GM21576 (cell line): ENCODE measurements around the gene TIAM1.

Experiments used
- ATAC-seq: cut with Tn5 transposase; IDR thresholded peaks from one replicate; pipeline ENCODE4 v1.9.1; 2021; ENCODE audit warnings: mild to moderate bottlenecking, moderate library complexity; ENCODE audit not compliant: unreplicated experiment

TIAM1 gene

DNA sequence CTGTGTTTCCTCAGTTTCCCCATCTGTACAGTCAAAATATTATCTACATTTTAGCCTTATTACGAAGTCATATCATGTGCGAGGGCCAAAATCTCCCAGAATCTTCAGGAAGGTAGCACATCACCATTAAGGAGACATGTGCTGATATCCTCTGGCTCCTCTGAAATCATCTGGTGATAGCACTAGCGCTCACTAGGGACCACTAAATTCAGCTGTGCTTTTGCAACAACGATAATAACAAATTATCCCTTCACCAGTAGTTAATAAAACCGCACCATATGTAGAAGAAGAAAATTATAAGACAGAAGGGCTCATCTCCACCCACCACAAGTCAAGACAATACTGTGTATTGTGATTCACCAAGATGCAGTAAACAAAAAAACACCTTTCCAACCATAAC is 53.3 kb downstream of the TIAM1 start:
- no peak for ATAC-seq

DNA sequence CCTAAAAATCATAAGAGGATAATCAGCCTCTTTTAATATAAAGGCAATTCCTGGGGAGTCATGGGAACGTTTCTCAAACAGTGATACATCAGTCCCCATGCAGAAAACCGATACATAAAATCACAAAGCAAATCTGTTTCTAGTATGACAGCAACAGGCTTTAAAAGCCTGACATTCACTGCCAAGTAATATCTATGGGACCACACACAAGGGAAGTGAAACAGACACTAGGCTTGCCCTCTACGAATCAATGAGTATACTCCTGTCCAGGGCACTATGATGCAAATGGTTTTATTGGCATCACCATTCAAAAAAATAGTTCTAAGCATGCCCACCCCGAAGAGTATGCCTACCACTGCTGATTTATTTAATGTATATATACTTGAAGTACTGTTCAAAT is 54.4 kb downstream of the TIAM1 start:
- no peak for ATAC-seq

DNA sequence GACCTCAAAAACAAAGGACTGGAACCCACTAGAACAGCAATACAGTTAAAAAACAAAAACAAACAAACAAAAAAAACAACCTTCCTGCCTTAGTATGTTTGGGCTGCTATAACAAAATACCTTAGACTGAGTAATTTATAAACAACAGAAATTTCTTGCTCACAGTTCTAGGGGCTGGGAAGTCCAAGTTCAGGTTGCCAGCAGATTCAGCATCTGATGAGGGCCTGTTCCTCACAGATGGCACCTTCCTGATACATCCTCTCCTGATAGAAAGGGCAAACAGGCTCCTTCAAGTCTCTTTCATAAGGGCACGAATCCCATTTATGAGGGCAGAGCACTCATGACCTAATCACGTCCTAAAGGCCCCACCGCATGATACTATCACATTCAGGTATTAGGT is 55.9 kb downstream of the TIAM1 start:
- ATAC-seq: no peak

DNA sequence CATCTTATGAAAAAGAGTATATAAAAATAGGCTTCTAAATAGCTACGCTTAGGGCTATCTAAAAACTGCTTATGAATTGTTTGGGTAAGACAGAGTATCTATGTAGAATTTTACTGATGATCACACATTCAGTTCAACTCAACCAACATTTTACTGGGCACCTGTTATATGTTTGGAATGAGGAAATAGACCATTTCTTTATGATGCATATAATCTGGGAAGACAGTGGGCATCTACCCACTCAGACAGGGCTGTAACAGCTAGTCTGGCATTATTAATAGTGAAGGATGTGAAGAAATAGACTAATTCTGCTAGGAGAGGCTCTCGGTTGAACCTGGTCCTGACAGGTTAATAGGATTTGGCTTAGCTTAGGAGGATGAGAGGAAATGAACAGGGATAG is 56.9 kb downstream of the TIAM1 start:
- no peak for ATAC-seq

DNA sequence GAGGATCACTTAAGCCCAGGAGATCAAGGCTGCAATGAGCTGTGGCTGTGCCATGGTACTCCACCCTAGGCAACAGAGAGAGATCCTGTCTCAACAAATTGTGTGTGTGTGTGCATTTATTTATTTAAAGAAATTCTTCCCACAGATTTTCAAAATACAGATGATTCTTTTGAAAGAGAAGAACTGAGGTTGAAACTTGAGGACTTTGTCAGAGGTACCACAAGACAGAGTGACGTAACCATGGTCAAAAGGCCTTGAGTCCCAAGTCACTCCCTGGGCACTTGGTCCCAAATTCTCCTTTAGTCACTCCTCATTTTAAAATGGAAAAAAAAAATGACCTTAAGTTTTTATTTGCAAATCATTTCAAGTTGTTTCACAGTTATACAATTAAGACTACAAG is 57.4 kb downstream of the TIAM1 start:
- ATAC-seq: no peak

DNA sequence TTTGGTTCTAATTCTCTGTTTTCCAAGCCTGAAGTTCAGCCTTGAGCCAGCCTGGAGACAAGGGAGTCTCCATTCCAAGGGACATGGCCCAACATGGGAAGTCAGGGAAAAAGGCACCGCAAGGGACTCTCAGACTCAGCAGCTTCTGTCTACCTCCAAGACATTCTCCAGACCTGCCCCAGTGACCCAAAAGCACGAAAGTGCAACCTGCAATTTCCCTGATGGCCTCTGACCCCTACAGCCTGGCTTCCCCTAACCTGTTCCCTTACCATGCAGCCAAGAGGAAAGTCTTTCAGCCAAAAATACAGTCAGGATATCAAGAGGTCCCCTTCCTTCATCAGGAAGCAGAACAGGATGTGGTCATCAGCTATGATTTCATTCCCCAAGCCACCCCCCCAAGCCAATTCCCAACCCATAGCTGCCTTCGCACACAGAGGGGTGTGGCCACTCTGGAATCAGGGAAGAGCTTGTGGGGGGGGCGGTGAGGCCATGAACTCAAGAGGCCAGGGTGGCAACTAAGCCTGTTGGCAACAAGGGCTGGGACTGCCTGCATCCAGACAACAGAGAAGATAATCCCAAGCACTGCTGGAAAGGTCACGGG is 59.2 kb downstream of the TIAM1 start:
- ATAC-seq: no peak

DNA sequence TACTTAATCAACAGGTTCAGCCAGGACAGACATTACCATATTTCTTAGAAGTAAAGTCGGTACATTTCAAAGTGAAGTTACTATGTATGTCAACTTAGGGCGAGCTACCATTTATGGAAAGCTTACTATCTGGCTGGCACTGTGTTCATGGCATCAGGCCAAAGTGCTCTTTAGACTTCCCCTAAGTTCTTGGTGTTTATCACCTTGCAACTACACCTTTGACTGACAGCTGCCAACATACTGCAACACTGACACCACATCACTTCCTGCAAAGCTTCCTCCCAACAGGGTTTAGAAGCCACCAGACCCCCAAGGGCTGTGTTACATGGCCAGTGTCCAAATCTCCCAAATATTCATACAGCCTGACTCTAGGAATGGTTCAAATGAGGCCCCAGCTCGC is 61.0 kb downstream of the TIAM1 start:
- no peak for ATAC-seq

DNA sequence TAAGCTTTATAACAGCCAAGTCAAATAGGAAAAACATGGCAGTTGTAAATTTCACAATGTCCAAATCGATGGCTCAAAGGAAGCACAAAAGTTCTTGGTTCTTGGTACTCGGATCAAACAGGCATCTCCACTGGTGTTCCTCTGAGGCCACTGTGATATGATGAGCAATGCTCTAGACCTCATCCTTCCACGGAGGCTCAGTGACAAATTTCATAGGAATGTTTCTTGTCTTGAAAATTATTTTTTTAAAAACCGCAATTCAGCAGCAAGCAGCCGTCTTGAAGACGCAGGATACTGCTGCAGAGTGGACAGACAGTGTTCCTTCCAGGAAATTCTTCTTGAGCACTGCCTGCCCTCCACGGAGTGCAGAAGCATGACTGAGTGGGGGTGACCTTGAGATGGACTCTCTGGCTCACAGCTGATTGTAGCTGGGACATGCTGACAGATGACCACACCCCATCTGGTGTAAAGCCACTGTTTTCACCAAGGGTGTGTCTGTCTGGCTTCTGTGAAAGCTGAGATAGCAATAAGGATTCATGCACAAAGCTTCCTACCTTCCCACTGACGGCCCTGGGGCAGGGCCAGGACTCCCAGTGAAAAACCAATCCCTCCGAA is 61.9 kb downstream of the TIAM1 start:
- no peak for ATAC-seq

DNA sequence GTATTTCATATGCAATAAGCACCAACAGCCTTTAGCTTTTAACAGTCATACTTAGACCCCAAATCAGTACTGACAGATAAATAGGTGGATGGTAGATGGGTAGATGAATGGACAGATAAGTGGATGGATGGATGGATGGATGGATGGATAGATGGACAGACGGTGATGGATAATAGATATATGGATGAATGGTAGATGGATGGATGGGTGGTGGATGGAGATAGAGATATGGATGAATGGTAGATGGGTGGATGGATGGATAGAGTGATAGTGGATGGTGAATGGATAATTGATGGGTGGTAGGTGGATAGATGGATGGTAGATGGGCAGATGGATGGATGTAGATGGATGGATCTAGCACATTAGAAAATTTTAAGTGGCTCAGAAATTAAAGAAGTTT is 62.5 kb downstream of the TIAM1 start:
- no peak for ATAC-seq

DNA sequence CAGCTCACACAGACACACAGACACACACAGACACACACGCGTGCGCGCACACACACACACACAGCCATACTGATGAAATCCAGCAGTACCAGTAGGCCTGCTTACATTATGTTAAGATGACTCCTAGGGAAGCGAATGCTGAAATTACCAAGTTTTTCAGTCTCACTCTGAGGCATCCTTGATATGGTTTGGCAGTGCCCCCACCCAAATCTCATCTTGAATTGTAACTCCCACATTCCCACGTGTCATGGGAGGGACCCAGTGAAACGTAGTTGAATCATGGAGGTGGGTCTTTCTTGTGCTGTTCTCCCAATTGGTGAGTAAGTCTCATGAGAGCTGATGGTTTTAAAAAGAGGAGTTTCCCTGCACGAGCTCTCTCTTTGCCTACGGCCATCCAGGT is 64.1 kb downstream of the TIAM1 start:
- no peak for ATAC-seq

DNA sequence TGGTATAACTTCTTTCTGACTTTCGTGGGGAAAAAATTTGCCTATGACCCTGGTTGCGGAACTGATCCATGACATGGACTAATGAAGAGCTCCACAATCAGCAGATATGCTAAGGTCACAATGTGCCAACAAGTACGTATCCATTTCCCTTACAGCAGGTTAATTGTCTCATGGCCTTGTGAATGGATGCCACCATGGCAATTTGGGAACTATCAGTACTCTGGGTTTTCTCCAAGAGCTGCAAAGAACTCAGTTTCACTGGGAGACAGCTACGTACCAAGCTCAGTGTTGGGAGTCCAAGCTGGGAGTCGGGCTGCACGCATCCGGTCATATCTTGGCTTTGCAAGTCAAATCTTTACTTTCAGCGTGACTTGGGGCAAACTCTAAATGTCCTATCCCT is 64.8 kb downstream of the TIAM1 start:
- ATAC-seq: no peak

DNA sequence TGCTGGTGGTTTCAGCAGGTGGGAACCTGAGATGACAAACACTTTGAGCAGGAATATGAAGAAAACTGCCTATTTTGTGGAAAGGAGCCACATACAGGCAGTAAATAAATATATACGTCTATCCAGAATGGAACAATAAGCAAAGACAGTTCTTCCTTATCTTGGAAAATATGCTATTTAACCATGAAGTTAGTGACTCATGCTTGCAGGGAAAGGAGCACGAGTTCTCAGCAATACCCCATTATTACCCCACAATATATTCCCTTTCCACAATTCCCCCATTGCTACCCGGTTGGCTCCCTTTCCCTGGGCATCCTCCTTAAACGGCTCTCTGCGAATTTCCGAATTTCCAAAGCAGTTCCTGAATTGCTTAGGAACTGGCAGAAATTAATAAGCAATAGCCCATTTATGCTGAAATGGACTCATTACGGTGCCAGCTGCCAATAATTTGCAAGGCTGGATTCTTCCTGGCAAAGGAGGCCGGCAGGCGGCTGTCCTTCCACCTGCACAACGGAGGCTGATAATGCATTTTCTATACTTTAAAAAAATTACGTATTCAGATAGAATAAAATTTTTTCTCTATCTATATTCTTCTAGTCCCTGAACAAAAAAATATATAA is 65.4 kb downstream of the TIAM1 start:
- no peak for ATAC-seq

DNA sequence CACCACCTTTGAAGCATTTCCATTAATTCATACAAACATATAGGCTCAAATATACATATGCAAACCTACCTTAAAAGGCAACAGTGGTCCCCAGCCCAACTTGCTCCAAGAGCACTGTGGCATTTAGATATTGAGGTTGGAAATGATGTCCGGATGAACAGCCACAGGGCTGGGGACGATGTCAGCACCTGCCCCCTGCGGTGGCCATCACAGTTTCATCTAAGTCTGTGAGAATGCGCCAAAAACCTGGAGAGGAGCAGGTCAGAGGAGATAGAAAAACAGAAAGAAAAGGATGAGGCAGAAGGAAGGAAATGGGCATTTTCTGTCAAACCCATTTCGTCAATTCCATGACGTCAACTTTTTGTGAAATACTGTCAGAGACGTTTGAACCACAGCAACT is 67.4 kb downstream of the TIAM1 start:
- ATAC-seq: no peak

DNA sequence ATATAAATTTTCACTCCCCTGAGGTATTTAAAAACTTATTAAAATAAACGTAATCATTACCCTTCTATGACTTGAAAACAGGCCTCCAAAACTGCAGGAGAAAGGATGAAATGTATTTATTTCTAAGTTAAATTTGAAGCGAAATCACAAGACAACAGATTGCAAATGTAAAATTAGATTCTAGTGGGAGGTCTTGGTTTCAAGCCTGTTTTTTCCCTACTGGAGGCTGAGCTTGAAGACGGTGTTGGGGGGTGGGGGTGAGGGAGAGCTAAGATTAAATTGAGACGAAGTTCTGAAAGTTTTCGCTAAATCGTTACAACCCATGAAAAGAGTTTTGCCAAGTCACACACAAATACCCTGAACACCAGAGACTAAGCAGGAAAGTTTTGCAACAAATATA is 68.2 kb downstream of the TIAM1 start:
- ATAC-seq: no peak

DNA sequence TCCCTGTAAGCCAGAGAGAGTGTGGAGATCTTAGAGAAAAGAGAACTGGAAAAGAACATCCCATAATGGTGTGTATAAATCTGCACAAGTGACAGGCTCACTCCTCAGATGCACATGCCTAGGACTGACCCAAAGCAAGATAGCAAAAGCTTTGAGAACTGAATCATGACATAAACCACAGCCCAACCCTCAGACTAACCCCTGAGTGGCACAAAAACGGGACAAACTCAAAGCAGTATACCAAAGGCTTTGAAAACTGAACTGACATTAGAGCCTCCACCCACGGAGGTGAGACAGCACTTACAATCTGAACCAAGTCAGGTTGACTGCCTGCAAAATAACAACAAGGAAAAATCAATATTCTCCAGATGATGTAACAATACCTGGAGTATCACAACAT is 70.8 kb downstream of the TIAM1 start:
- ATAC-seq: no peak

DNA sequence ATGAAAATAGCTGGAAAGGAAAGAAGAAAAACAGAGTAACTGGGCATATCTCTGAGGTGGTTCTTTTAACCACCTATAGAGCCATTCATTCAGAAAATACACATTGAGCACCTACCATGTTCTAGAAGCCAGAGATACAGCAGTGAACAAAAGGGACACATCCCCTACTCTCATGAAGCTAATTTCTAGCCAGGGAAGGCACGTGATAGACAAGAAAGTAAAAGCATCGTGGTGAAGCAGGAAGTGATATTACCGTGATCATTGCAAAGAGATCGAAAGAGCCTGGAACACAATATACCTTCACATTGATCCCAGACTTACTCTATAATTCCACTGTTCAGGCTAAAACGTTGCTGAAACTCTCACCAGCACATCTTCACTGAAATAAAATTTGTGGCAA is 76.0 kb downstream of the TIAM1 start:
- no peak for ATAC-seq

DNA sequence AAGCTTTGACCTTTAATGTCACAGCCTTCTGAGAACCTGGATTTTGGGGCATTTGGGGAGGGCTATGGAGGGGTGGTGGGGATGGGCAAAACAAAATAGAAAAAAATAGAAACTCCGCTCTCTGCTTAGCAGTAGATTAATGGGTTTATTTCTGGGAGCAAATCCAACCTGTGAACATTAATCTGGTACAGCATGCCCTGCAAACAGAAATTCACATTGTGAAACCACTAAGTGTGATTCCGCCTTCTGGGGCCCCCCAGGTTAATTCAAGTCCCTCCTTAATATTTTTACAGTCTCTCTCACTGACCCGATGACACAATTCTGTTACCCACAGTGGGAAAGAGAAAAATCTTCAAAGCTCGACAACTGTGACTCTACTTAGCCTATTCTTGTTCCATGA is 76.4 kb downstream of the TIAM1 start:
- no peak for ATAC-seq

DNA sequence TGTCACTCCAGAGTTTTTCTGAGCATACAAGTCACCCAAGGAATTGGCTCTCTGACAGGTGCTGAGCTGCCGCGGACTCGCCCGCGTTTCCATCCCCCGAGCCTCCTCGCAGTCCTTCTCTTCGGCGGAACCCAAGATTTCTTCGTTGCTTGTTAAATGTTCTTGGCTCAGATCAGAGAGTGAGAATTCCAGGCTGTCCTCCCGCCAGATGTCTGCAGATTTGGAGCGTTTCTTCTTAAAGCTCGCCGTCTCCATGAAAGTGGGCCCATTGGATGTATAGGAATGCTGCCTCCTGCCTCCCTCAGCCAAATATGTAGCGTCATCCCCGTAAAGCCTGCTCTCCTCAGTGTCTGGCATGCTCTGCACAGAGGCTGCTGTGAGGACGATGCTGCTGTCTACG is 77.8 kb downstream of the TIAM1 start:
- no peak for ATAC-seq

DNA sequence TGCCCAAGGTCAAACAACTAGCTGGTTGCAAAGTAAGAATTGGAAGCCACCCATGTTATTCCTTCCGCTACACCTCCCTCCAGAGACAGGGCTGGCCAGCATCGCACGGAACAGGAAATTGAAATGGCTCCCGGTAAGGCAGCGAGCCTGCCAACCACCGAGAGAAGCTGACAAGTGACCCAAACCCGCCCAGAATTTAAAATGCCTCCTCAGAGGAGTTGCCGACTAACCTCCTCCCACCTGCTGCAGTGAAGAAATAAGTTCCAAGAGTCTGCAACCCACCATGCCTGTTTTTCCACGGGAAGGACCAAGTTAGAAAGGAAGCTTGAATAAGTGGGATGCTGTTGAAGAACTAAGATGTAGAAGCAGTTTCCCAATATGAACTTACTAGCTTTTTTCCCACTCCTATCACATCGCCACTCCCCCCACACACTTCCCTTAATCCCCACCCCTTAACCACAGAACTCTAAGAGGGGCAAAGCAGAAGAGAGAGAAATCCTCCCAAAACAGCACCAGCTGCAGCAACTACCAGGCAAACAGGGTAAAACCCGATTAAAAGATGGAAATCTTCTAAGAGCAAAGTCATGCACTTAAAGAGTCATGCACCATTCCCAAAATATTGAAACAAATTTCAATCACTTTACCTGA is 78.6 kb downstream of the TIAM1 start:
- ATAC-seq: no peak

DNA sequence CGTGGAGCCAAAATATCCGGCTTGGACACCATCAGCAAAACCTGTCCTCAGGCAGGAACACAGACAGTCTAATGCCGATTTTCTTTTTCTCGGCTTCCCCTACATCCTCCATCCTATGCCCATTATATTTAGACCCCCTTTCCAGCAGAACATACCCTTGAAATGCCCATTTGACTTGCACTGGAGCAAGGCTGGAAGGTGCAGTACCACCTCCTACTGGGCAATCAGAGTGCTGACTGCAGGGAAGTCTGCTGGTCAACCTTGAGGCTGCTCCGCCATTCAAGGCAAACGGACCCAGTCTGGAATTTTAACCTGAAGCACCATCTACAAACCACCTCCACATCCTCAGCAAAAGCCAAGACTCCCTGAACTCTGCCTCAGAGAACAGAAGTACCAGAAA is 79.5 kb downstream of the TIAM1 start:
- ATAC-seq: no peak

DNA sequence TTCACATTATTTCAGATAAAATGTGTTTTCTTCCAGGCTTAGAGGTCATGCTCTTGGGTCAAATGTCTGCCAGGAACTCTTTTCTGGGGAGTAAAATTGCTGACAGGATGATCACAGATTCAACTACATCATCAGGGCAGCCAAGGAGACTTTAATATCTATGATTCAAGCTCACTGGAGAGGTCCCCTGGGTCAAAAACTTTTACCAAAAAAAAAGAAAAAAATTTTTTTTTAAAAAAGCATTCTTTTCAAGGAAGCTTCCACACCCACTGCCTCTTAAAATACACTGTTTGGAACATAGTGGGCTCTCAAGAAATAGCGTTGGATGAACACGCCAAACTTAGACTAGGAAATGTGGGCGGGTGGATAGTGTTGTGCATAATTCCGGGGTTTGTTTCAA is 81.3 kb downstream of the TIAM1 start:
- ATAC-seq: no peak

DNA sequence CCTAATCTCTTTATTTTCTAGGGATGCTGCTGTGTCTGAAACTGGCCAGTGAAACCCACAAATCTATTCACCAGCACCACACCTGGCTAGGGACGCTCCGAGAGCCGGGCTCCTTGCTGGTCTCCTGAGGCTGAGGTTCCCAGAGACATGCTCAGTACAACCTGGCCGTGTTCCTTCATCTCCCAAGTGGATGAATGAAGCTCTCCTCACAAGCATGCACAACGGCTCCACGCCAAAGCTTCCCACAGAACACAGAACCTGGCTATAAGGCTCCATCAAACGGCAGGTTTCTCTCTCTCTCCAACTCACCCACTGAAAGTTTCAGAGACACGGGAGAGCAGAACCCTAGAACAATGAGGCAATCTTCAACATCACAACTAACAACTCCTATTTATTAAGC is 82.3 kb downstream of the TIAM1 start:
- ATAC-seq: no peak
